HG03159 (cell line): ENCODE measurements around the gene RBM17.
"Not testable (repeated sequence)": the region's sequence is repeated elsewhere in the genome, so short reads cannot be mapped to it uniquely, and the experiment has no call there.

Experiments used
- ATAC-seq: cut with Tn5 transposase; IDR thresholded peaks from one replicate; pipeline ENCODE4 v1.9.1; 2021; ENCODE audit warnings: mild to moderate bottlenecking, moderate library complexity; ENCODE audit not compliant: unreplicated experiment

The RBM17 gene

GRCh38 chr10:6109444-6109775 lies 20.6 kb downstream of the RBM17 start:
- no peak for ATAC-seq

DNA sequence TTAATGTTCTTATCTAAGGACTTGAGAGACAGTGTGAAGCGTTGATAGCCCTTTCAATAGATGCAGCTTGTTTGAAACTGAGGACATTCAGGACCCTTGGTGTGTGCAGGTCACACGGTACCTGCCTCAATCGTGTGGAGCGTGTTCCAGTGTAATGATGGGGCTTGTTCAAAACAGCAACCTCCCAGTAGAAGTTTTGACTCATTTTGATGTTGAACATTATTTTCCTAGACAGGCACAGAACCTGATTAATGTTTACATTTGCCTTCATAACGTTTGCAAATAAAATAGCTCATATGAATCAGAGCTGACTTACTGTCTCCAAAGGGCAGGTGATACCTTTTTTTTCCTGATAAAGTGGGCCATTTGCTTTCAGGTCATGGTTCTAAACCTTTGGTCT lies 21.3 kb downstream of the RBM17 start:
- no peak for ATAC-seq

DNA sequence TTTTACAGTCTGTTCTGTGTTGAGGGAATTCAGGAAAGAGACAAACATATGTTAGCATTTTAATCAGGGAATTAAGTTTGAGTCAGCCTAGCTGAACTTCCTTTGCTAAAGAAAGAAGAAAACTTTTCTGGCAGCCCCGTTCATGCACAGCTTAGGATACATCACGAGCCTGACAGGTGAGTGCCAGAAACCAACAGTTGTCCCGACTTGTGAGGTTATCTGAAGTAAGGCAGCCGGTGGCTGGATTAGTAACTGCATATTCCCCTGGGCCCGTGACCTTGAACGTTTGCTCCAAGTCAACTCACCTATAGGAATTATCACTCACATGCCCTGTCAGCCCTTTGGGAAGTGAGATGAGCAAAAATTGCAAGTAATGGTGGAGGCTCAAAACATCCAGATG lies 24.1 kb downstream of the RBM17 start:
- no peak for ATAC-seq

- no peak for ATAC-seq
Measured at GRCh38 chr10:6114299-6114698, 25.5 kb downstream of the RBM17 start.

GRCh38 chr10:6114805-6115341 lies 26.0 kb downstream of the RBM17 start:
- ATAC-seq, result no peak

GRCh38 chr10:6115411-6115810 lies 26.6 kb downstream of the RBM17 start:
- ATAC-seq, result no peak

DNA sequence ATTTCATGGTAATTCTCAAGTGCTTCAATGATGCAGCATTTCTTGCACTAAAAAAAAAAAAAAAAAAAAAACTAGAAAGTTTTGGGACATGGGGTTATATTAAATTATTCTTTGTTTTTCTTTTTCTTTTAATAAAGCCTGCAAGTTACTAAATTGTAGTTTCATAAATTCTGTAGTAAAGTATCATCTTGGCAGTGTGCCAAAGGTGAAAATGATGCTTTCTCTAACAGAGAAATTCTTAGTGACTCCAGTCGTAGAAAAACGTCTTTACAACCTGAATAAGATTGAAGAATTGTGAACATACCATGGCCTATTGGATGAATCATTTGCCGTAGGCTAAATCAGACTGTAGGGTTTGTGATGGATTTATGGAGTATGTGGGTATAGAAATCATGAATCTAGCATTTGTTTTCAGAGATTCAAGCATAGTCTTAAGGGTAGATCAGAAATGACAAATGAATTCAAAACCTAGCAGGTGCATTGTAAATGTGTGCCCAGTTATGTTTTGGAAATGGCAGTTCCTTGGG lies 27.1 kb downstream of the RBM17 start:
- ATAC-seq, result no peak

DNA sequence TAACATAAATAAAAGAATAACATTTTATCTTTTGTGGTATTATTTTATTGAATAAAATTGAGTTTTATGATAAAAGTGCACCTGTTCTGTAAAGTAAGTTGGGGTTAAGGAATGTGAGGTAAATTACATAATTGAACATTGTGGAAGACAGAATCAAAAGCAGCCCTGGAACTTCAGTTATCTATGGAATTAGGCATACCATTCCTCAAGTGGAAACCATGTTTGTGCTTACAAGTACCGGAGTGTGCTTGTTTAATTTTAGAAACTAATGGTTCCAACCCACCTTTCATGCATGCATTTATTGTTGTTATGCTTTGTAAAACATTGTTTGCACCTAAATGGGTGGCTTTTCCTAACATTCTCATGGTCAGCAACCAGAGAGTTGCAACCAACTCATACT lies 28.0 kb downstream of the RBM17 start:
- ATAC-seq, result no peak

GRCh38 chr10:6117711-6118110 lies 28.9 kb downstream of the RBM17 start:
- ATAC-seq, result no peak

- no peak for ATAC-seq
Measured at GRCh38 chr10:6119423-6119822, 30.6 kb downstream of the RBM17 start.

GRCh38 chr10:6119962-6120361 lies 31.1 kb downstream of the RBM17 start:
- no peak for ATAC-seq

- no peak for ATAC-seq
Measured at GRCh38 chr10:6120691-6121090, 31.9 kb downstream of the RBM17 start.

- no peak for ATAC-seq
Measured at GRCh38 chr10:6121146-6121545, 32.3 kb downstream of the RBM17 start.

- no peak for ATAC-seq
Measured at GRCh38 chr10:6123532-6123931, 34.7 kb downstream of the RBM17 start.

DNA sequence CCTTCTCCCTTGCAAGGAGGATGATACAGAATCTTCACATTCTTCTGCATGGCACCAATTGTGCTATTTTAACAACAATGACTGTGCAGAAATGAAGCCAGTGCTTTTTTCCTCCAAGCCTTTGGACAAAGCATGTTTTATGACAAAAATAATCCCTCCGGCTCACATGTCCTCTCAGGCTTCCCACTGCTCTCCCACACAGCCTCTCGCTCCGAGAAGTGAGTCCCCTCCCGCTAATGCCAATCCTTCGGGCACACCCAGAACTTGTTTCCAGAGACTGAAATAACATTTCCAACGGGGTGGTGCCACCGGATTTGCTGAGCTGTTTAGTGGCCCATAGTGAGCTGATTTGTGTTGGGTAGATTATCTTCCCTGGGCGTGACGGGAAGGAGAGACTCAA lies 35.8 kb downstream of the RBM17 start:
- ATAC-seq, result no peak

GRCh38 chr10:6127461-6127860 lies 38.6 kb downstream of the RBM17 start:
- ATAC-seq, result not testable (repeated sequence)

DNA sequence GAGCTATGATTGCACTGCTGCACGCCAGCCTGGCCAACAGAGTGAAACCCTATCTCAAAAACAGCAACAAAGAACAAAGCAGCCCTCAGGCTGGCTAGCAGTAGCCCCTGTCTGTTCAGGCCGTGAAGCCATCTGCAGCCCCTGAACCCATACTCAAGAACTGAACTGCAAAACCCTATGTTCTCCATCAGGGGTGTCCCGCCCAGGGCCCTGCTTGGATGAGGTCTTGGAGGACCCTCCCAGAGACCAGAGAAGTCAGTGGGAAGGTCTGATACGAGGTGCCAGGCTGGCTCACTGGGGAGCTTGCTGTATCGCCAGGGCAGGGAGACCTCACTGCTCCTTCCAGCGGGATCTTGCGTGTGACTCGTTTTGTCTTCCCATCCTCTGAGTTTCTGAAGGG lies 39.3 kb downstream of the RBM17 start:
- ATAC-seq, result no peak

- ATAC-seq, result no peak
Measured at GRCh38 chr10:6128591-6129251, 39.9 kb downstream of the RBM17 start.

- no peak for ATAC-seq
Measured at GRCh38 chr10:6130848-6131470, 42.1 kb downstream of the RBM17 start.

- ATAC-seq, result no peak
Measured at GRCh38 chr10:6133331-6134098, 44.7 kb downstream of the RBM17 start.

- ATAC-seq, result no peak
Measured at GRCh38 chr10:6134099-6134823, 45.4 kb downstream of the RBM17 start.
